B cell (primary cell): Measurements from ENCODE around the gene GLRA3. TPM values are rescaled to one million over a fixed set of nuclear protein-coding genes. Genes with fewer than 3 reads are reported as not detected.

Experiments
- ATAC-seq: fragments of 200-7000 bp; cut with Tn5 transposase; one replicate; pipeline ENCODE4 v1.10.0; 2021; ENCODE audit warnings: low read depth, mild to moderate bottlenecking, moderate number of reproducible peaks, moderate library complexity
- CTCF ChIA-PET: fragments of 350-600 bp; sonication (Branson Sonifier 250); formaldehyde crosslinking; loops from one replicate; lab custom pipeline; 2021; ENCODE audit warnings: antibody characterized with exemption, inconsistent platforms; lab: Charles Lee
- POLR2A ChIA-PET: fragments of 350-600 bp; sonication (Branson Sonifier 250); formaldehyde crosslinking; loops from one replicate; lab custom pipeline; 2021; ENCODE audit warnings: antibody characterized with exemption; lab: Charles Lee
- DNase-seq: peaks from one replicate; pipeline ENCODE4 v3.0.0; 2013
- H2AFZ ChIP-seq: 2 replicates; pipeline ENCODE4 v1.6.1; 2012; ENCODE audit warnings: mild to moderate bottlenecking, low read depth, low read length; ENCODE audit not compliant: insufficient read depth, poor library complexity, severe bottlenecking
- H3K27ac ChIP-seq, 2 donors: 1 replicate in 1 of 2; 2 replicates in 1 of 2; pipeline ENCODE4 v1.5.1; 2012 to 2013; ENCODE audit warnings: low read length in 2 of 2, mild to moderate bottlenecking in 2 of 2, moderate library complexity in 1 of 2
- H3K27me3 ChIP-seq, 4 experiments: fragments of 200-600 bp in 1 of 4; sonication (generic) in 1 of 4; replicated peaks in 1 of 4; 1 replicate in 2 of 4; 2 replicates in 2 of 4; pipeline versions ENCODE4 v1.6.1 to v1.7.0; 2013 to 2016; ENCODE audit warnings: low read length in 3 of 4, mild to moderate bottlenecking in 2 of 4, mixed read lengths in 1 of 4, moderate library complexity in 1 of 4; ENCODE audit not compliant: insufficient read depth in 4 of 4, control insufficient read depth in 3 of 4; ENCODE audit errors: control extremely low read depth in 1 of 4
- H3K36me3 ChIP-seq, 2 experiments: replicated peaks in 1 of 2; 1 replicate in 1 of 2; 2 replicates in 1 of 2; pipeline versions ENCODE4 v1.6.1 to v1.7.1; 2013; ENCODE audit warnings: low read length in 1 of 2; ENCODE audit not compliant: insufficient read depth in 2 of 2, control insufficient read depth in 1 of 2; ENCODE audit errors: control extremely low read depth in 1 of 2, extremely low read depth in 1 of 2
- H3K4me1 ChIP-seq, 2 donors: fragments of 200-600 bp in 1 of 2; sonication (generic) in 1 of 2; 1 replicate in 1 of 2; 2 replicates in 1 of 2; pipeline versions ENCODE4 v1.5.1 to v1.6.1; 2013 to 2017; ENCODE audit warnings: low read length in 2 of 2; ENCODE audit not compliant: control insufficient read depth in 2 of 2, insufficient read depth in 2 of 2
- H3K4me2 ChIP-seq: replicated peaks from 2 replicates; pipeline ENCODE3; 2012; ENCODE audit warnings: mild to moderate bottlenecking, low read depth, low read length; ENCODE audit not compliant: poor library complexity, severe bottlenecking
- H3K4me3 ChIP-seq, 5 experiments: fragments of 200-600 bp in 1 of 5; sonication (generic) in 1 of 5; 1 replicate in 3 of 5; 2 replicates in 2 of 5; pipeline versions ENCODE4 v1.5.1 to v1.7.0; 2011 to 2016; ENCODE audit warnings: low read length in 4 of 5, mild to moderate bottlenecking in 4 of 5, low read depth in 2 of 5, control low read depth in 1 of 5, moderate library complexity in 1 of 5; ENCODE audit not compliant: insufficient read depth in 1 of 5; ENCODE audit errors: control extremely low read depth in 1 of 5, extremely low read depth in 1 of 5
- H3K79me2 ChIP-seq: fragments of 200-600 bp; sonication (generic); one replicate; pipeline ENCODE4 v1.6.0; 2016; ENCODE audit warnings: low read length; ENCODE audit not compliant: control insufficient read depth, insufficient read depth
- H3K9ac ChIP-seq: fragments of 200-600 bp; sonication (generic); 2 replicates; pipeline ENCODE4 v1.6.1; 2017; ENCODE audit warnings: mild to moderate bottlenecking, low read length, moderate library complexity
- H3K9me3 ChIP-seq, 3 donors: one replicate each; pipeline versions ENCODE4 v1.6.1 to v1.7.1; 2013; ENCODE audit warnings: low read length in 2 of 3; ENCODE audit not compliant: control insufficient read depth in 2 of 3, insufficient read depth in 1 of 3; ENCODE audit errors: control extremely low read depth in 1 of 3
- H4K20me1 ChIP-seq: 2 replicates; pipeline ENCODE4 v1.6.0; 2012; ENCODE audit warnings: mild to moderate bottlenecking, low read length; ENCODE audit not compliant: insufficient read depth, control insufficient read depth, poor library complexity, severe bottlenecking
- H3K27ac Mint-ChIP-seq: one replicate; pipeline ENCODE4 v1.8.0; 2021; ENCODE audit warnings: mixed read lengths
- H3K27me3 Mint-ChIP-seq: one replicate; pipeline ENCODE4 v1.8.0; 2021; ENCODE audit warnings: mixed read lengths
- H3K4me1 Mint-ChIP-seq: one replicate; pipeline ENCODE4 v1.8.0; 2021; ENCODE audit warnings: mixed read lengths
- H3K4me3 Mint-ChIP-seq: one replicate; pipeline ENCODE4 v1.8.0; 2021; ENCODE audit warnings: mixed read lengths
- H3K9me3 Mint-ChIP-seq: one replicate; pipeline ENCODE4 v1.8.0; 2022; ENCODE audit warnings: mixed read lengths; ENCODE audit not compliant: insufficient read depth
- EZH2 ChIP-seq: IDR thresholded peaks from 2 replicates; pipeline ENCODE4 v1.6.1; 2012; ENCODE audit warnings: borderline replicate concordance, low read depth, mild to moderate bottlenecking, moderate library complexity, low read length; ENCODE audit not compliant: insufficient read depth, poor library complexity, severe bottlenecking
- WGBS: methylation state at CpG from one replicate; pipeline ENCODE4 v1.1.5; 2013; ENCODE audit warnings: missing lambda C conversion rate; ENCODE audit not compliant: insufficient coverage; 5-methylcytosine and 5-hydroxymethylcytosine counted together
- intact Hi-C: fragments of 100-400 bp; cut with micrococcal nuclease; formaldehyde crosslinking; loops from one replicate; pipeline ENCODE4 v1.10.0; 2022
- polyA plus RNA-seq: library from polyadenylated mRNA; depleted of rRNA; stranded (reverse); fragments of >200 nt; gene quantifications from 2 replicates; pipeline ENCODE4 v1.2.3, GENCODE V29; 2012
- total RNA-seq, 2 donors: library from RNA; stranded (reverse); fragments of 120-200 nt in 1 of 2; gene quantifications; 1 replicate in 1 of 2; 2 replicates in 1 of 2; pipeline versions ENCODE4 v1.2.3 to v1.2.4, GENCODE V29; 2013 to 2022
- TF ChIP-seq, protein P1 (sequence below): fragments of 200-600 bp; IDR thresholded peaks from one replicate; pipeline ENCODE4 v1.8.0; 2022; ENCODE audit warnings: antibody characterized with exemption, mild to moderate bottlenecking

The GLRA3 gene
- total and polyA plus RNA-seq, 2 donors (not counting 1 experiment from before 2014, with no cell fraction given), result 0.12 to 0.30 TPM

DNA sequence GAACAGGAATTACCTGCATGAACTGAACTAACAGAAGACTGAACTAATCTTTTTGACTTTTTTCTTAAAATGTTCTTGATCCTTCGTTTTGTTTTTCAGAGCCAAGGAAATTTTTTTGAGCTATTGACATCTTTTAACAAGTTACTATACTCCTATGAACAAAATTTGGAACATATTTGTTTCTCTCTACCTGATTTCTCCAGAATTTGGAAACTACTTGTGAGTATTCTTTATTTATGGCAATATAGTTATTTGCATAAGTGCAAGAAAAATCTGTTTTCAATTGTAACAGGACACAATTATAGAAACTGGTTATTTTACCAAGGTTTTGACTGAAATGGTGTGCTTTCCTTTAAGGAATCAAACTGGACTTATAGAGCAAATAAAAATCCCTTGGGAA is 217.3 kb downstream of the GLRA3 start:
- Histone ChIP-seq H3K27ac (no peak overlapping the region), H3K36me3 (no peaks in the 10 kb centered on the region), H3K4me1 (no peaks in the 10 kb centered on the region), H3K4me2 (no peak overlapping the region), H3K4me3 (no peak overlapping the region), H3K9me3 (peaks cover 0 to 7% (median 3%) of the 10 kb centered on the region in 3 donors), H3K9ac (no peak overlapping the region), H3K27me3 (no peaks in the 10 kb centered on the region), H4K20me1 (no peaks in the 10 kb centered on the region), H3K79me2 (no peaks in the 10 kb centered on the region), H2AFZ (no peak overlapping the region)
- Mint-ChIP-seq H3K4me1 (peaks cover 3% of the 10 kb centered on the region), H3K4me3 (no peak overlapping the region), H3K27ac (no peak overlapping the region), H3K9me3 (peaks cover 4% of the 10 kb centered on the region), H3K27me3 (no peaks in the 10 kb centered on the region)
- ChIA-PET CTCF (no interaction called here), POLR2A (no interaction called here)
- intact Hi-C loops, result no loop called here
- no CpG with 5 or more reads among the region's 1 CpG for WGBS
- ATAC-seq (no peak), DNase-seq (no peak)
- TF ChIP-seq, protein P1, sequence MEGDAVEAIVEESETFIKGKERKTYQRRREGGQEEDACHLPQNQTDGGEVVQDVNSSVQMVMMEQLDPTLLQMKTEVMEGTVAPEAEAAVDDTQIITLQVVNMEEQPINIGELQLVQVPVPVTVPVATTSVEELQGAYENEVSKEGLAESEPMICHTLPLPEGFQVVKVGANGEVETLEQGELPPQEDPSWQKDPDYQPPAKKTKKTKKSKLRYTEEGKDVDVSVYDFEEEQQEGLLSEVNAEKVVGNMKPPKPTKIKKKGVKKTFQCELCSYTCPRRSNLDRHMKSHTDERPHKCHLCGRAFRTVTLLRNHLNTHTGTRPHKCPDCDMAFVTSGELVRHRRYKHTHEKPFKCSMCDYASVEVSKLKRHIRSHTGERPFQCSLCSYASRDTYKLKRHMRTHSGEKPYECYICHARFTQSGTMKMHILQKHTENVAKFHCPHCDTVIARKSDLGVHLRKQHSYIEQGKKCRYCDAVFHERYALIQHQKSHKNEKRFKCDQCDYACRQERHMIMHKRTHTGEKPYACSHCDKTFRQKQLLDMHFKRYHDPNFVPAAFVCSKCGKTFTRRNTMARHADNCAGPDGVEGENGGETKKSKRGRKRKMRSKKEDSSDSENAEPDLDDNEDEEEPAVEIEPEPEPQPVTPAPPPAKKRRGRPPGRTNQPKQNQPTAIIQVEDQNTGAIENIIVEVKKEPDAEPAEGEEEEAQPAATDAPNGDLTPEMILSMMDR, result no peak
- TF ChIP-seq EZH2, result no peak

DNA sequence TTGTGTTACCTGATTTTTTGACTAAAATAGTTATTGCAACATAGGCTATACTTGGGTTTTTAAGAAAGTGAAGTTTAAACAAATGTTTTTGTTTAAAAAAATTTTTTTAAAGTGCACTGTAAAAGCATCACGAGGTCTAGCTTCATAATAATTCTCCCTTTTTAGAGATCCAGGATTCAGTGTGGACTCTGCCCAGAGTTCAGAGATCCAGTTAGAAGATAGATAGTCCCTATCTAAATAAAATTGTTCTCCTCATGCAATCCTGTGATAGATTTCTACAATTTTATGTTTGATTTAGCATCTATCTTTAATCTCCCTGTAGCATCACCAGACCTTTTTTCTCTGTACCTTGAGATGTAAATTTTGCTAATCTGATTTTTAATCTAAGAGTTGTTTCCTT is 221.3 kb downstream of the GLRA3 start:
- Histone ChIP-seq H3K27ac (no peak overlapping the region), H2AFZ (no peak overlapping the region), H4K20me1 (no peaks in the 10 kb centered on the region), H3K4me2 (no peak overlapping the region), H3K9me3 (peaks cover 0 to 7% (median 3%) of the 10 kb centered on the region in 3 donors), H3K4me1 (no peaks in the 10 kb centered on the region), H3K79me2 (no peaks in the 10 kb centered on the region), H3K36me3 (no peaks in the 10 kb centered on the region), H3K27me3 (no peaks in the 10 kb centered on the region), H3K9ac (no peak overlapping the region), H3K4me3 (no peak overlapping the region)
- Mint-ChIP-seq H3K9me3 (peaks cover 2% of the 10 kb centered on the region), H3K4me1 (no peaks in the 10 kb centered on the region), H3K27ac (no peak overlapping the region), H3K27me3 (no peaks in the 10 kb centered on the region), H3K4me3 (no peak overlapping the region)
- DNase-seq (no peak), ATAC-seq (no peak)
- ChIA-PET POLR2A (no interaction called here), CTCF (no interaction called here)
- WGBS, result no CpG with 5 or more reads among the region's 1 CpG
- intact Hi-C loops, result no loop called here
- TF ChIP-seq, protein P1, result no peak
- no peak for TF ChIP-seq EZH2
